Endothelial cell of umbilical vein (primary cell): Measurements from ENCODE around the gene NEO1. TPM values are rescaled to one million over a fixed set of nuclear protein-coding genes. Genes with fewer than 3 reads are reported as not detected.

Source experiments
- BruUV-seq: library from RNA; stranded (reverse); fragments of 400-500 nt; replicated peaks from 2 replicates; lab custom pipeline; 2021; lab: Mats Ljungman, UMichigan
- CTCF ChIA-PET: fragments of 300-600, 350-600 bp; sonication (Branson Sonifier 250); formaldehyde crosslinking; loops from one replicate; lab custom pipeline; 2021; ENCODE audit warnings: antibody characterized with exemption, inconsistent platforms; lab: Charles Lee
- POLR2A ChIA-PET: fragments of 300-600, 350-600 bp; sonication (Branson Sonifier 250); formaldehyde crosslinking; loops from one replicate; lab custom pipeline; 2021; ENCODE audit warnings: antibody characterized with exemption, inconsistent platforms; lab: Charles Lee
- DNase-seq: peaks from one replicate; pipeline ENCODE4 v3.0.0-alpha.2; 2011; ENCODE audit warnings: low read depth, low spot score
- FAIRE-seq: peaks from 2 replicates; lab custom pipeline; 2011; peaks lifted over from hg19 to GRCh38; lab: Jason Lieb, UNC
- H2AFZ ChIP-seq: 2 replicates; pipeline ENCODE4 v1.6.0; 2012; ENCODE audit warnings: low read depth, low read length, control low read depth, inconsistent platforms
- H3K27ac ChIP-seq: 2 replicates; pipeline ENCODE4 v1.5.1; 2011; ENCODE audit warnings: low read depth, mild to moderate bottlenecking, control low read depth, low read length, moderate library complexity; ENCODE audit not compliant: insufficient read depth
- H3K27me3 ChIP-seq, 2 experiments: 2 replicates each; pipeline versions ENCODE4 v1.6.0 to v1.6.1; 2011; ENCODE audit warnings: low read length in 2 of 2, mixed read lengths in 1 of 2; ENCODE audit not compliant: control insufficient read depth in 2 of 2, insufficient read depth in 2 of 2
- H3K36me3 ChIP-seq, 2 experiments: 2 replicates in 1 of 2; 3 replicates in 1 of 2; pipeline ENCODE4 v1.5.1; 2011; ENCODE audit warnings: low read length in 2 of 2, mild to moderate bottlenecking in 1 of 2, moderate library complexity in 1 of 2; ENCODE audit not compliant: control insufficient read depth in 2 of 2, insufficient read depth in 2 of 2; ENCODE audit errors: extremely low read depth in 1 of 2
- H3K4me1 ChIP-seq: 3 replicates; pipeline ENCODE4 v1.5.1; 2011; ENCODE audit warnings: mild to moderate bottlenecking, low read length; ENCODE audit not compliant: control insufficient read depth, insufficient read depth; ENCODE audit errors: extremely low read depth
- H3K4me2 ChIP-seq: 2 replicates; pipeline ENCODE4 v1.6.1; 2011; ENCODE audit warnings: low read length, control low read depth, mixed read lengths; ENCODE audit not compliant: insufficient read depth
- H3K4me3 ChIP-seq, 3 experiments: fragments of 200-600 bp in 1 of 3; sonication (generic), shearing (Covaris generic) in 1 of 3; replicated peaks in 1 of 3; 2 replicates each; pipeline ENCODE4 v1.5.1; 2011 to 2016; ENCODE audit warnings: control low read depth in 3 of 3, low read length in 3 of 3, mild to moderate bottlenecking in 2 of 3, inconsistent platforms in 1 of 3, low read depth in 1 of 3, moderate library complexity in 1 of 3; ENCODE audit not compliant: insufficient read depth in 1 of 3
- H3K79me2 ChIP-seq: 2 replicates; pipeline ENCODE4 v1.6.0; 2012; ENCODE audit warnings: low read length, inconsistent platforms; ENCODE audit not compliant: control insufficient read depth, insufficient read depth
- H3K9ac ChIP-seq: replicated peaks from 2 replicates; pipeline ENCODE3; 2011; ENCODE audit warnings: low read length, control low read depth; ENCODE audit not compliant: insufficient read depth; ENCODE audit errors: extremely low read depth
- H3K9me1 ChIP-seq: replicated peaks from 3 replicates; pipeline ENCODE4 v1.6.0; 2011; ENCODE audit warnings: mild to moderate bottlenecking, low read length; ENCODE audit not compliant: control insufficient read depth, insufficient read depth; ENCODE audit errors: extremely low read depth
- H3K9me3 ChIP-seq: replicated peaks from 2 replicates; pipeline ENCODE4 v1.5.1; 2012; ENCODE audit warnings: low read length, inconsistent platforms; ENCODE audit not compliant: control insufficient read depth, insufficient read depth
- H4K20me1 ChIP-seq: replicated peaks from 2 replicates; pipeline ENCODE3; 2011; ENCODE audit warnings: mild to moderate bottlenecking, low read length; ENCODE audit not compliant: control insufficient read depth, insufficient read depth; ENCODE audit errors: extremely low read depth
- CTCF ChIP-seq, 2 donors: IDR thresholded peaks; 1 replicate in 1 of 2; 2 replicates in 1 of 2; pipeline ENCODE4 v1.5.1; 2011; ENCODE audit warnings: low read length in 2 of 2, mild to moderate bottlenecking in 2 of 2, moderate library complexity in 2 of 2, control low read depth in 1 of 2, inconsistent platforms in 1 of 2, low read depth in 1 of 2; ENCODE audit not compliant: insufficient read depth in 1 of 2; ENCODE audit errors: extremely low read depth in 1 of 2
- EZH2 ChIP-seq: IDR thresholded peaks from 2 replicates; pipeline ENCODE4 v1.6.1; 2012; ENCODE audit warnings: borderline replicate concordance, low read depth, mild to moderate bottlenecking, moderate library complexity, low read length, inconsistent platforms; ENCODE audit not compliant: severe bottlenecking
- FOS ChIP-seq: IDR thresholded peaks from 2 replicates; pipeline ENCODE4 v1.6.1; 2011; ENCODE audit warnings: mild to moderate bottlenecking, low read length, moderate library complexity, borderline replicate concordance; ENCODE audit not compliant: insufficient read depth
- GATA2 ChIP-seq: IDR thresholded peaks from 2 replicates; pipeline ENCODE4 v1.7.0; 2011; ENCODE audit warnings: low read depth, mild to moderate bottlenecking, moderate library complexity, mixed read lengths, low read length; ENCODE audit not compliant: insufficient read length, insufficient read depth
- JUN ChIP-seq: IDR thresholded peaks from 2 replicates; pipeline ENCODE4 v1.6.1; 2011; ENCODE audit warnings: borderline replicate concordance, low read depth; ENCODE audit not compliant: insufficient read length, insufficient read depth
- MAX ChIP-seq: IDR thresholded peaks from 2 replicates; pipeline ENCODE4 v1.6.1; 2011; ENCODE audit not compliant: insufficient read depth, insufficient read length
- MYC ChIP-seq: IDR thresholded peaks from one replicate; pipeline ENCODE4 v1.6.1; 2011; ENCODE audit warnings: mild to moderate bottlenecking, low read depth, low read length
- POLR2A ChIP-seq: IDR thresholded peaks from 2 replicates; pipeline ENCODE4 v1.6.1; 2012; ENCODE audit warnings: low read depth, mild to moderate bottlenecking, control low read depth, low read length
- POLR2AphosphoS5 ChIP-seq: IDR thresholded peaks from 2 replicates; pipeline ENCODE4 v1.6.1; 2012; ENCODE audit warnings: low read depth, mild to moderate bottlenecking, control low read depth, low read length, moderate library complexity; ENCODE audit not compliant: insufficient read depth
- dilution Hi-C: fragments of 300-500 bp; cut with MboI; formaldehyde crosslinking; loops from one replicate; pipeline ENCODE4 v1.15.0; 2019; ENCODE audit warnings: low sequenced_read_pairs; ENCODE audit not compliant: extremely low pct_ligation_motif_present
- intact Hi-C: fragments of 100-400 bp; cut with micrococcal nuclease; formaldehyde crosslinking; loops from one replicate; pipeline ENCODE4 v1.10.0; 2022
- polyA plus RNA-seq, 4 experiments: library from polyadenylated mRNA; depleted of rRNA in 3 of 4; stranded (reverse) in 3 of 4; unstranded in 1 of 4; fragments of >200 nt; gene quantifications; 2 replicates each; pipeline versions ENCODE4 v1.2.1 to v1.2.3, GENCODE V29; 2011 to 2012; ENCODE audit warnings: missing spikeins in 1 of 4
- total RNA-seq: library from RNA; stranded (reverse); gene quantifications from 2 replicates; pipeline ENCODE4 v1.2.3, GENCODE V29; 2021

The NEO1 gene
- total and polyA plus RNA-seq, 2 donors (not counting 3 experiments of a cell fraction or from before 2014, with no cell fraction given) = 0.12 to 0.35 TPM

GRCh38 chr15:73078722-73079121 is 26.5 kb downstream of the NEO1 start:
- Histone ChIP-seq H3K36me3 (no peaks in the 10 kb centered on the region), H3K27me3 (peaks cover 60 to 80% of the 10 kb centered on the region in 2 experiments), H3K4me3 (no peak overlapping the region), H2AFZ (no peak overlapping the region), H3K9ac (no peak overlapping the region), H3K9me3 (no peaks in the 10 kb centered on the region), H4K20me1 (peaks cover 6% of the 10 kb centered on the region), H3K4me2 (no peak overlapping the region), H3K27ac (no peak overlapping the region), H3K4me1 (no peaks in the 10 kb centered on the region), H3K9me1 (no peaks in the 10 kb centered on the region), H3K79me2 (no peaks in the 10 kb centered on the region)
- DNase-seq (no peak), FAIRE-seq (no peak)
- intact Hi-C loops = loop anchor here (1.0 kb wide), 2 partner anchors 12 to 27 kb away; no protein-coding TSS in a partner anchor
- ChIA-PET POLR2A (no interaction called here), CTCF (interaction anchor here (1.6 to 2.3 kb wide), 3 partner anchors 14 to 479 kb away, joined by 7 to 25 read pairs (median 8); no protein-coding TSS in a partner anchor)
- no TSS peak for BruUV-seq
- dilution Hi-C loops = no loop called here
- TF ChIP-seq POLR2A = no peak
- TF ChIP-seq MYC = no peak
- no peak for TF ChIP-seq FOS
- TF ChIP-seq GATA2 = no peak
- TF ChIP-seq POLR2AphosphoS5 = no peak
- TF ChIP-seq CTCF (IDR thresholded peaks at IDR 0.05; ENCODE audit: extremely low read depth in 1 of 2, insufficient read depth in 1 of 2, low read depth in 1 of 2, low read length in 2 of 2) = no peak
- TF ChIP-seq MAX = no peak
- TF ChIP-seq JUN = no peak
- TF ChIP-seq EZH2 = no peak
